HG02973 (cell line): Measurements from ENCODE around the gene ZNF837.
"Not testable (repeated sequence)": the region's sequence is repeated elsewhere in the genome, so short reads cannot be mapped to it uniquely, and the experiment has no call there.

Experiments used
- ATAC-seq: cut with Tn5 transposase; IDR thresholded peaks from one replicate; pipeline ENCODE4 v1.9.1; 2021; ENCODE audit warnings: moderate library complexity; ENCODE audit not compliant: unreplicated experiment

ZNF837 gene

GRCh38 chr19:58380662-58381459, at the start of gene ZNF837:
Gene ZNF837, minus strand, starts transcription at chr19:58381030. Its CDS starts 11,698 bp downstream, at chr19:58369332.
- peak; percentile 67 for ATAC-seq

GRCh38 chr19:58429745-58430144, 48.9 kb upstream of the ZNF837 start:
- ATAC-seq, result no peak

- no peak for ATAC-seq
Measured at GRCh38 chr19:58428617-58429016, 47.8 kb upstream of the ZNF837 start.

- ATAC-seq, result no peak
Measured at GRCh38 chr19:58417071-58417470, 36.2 kb upstream of the ZNF837 start.

GRCh38 chr19:58416604-58417003, 35.8 kb upstream of the ZNF837 start:
- ATAC-seq, result no peak

GRCh38 chr19:58409010-58409790, 28.4 kb upstream of the ZNF837 start:
- ATAC-seq, result no peak

- ATAC-seq, result peak; percentile 90
Measured at GRCh38 chr19:58408152-58409009, 27.6 kb upstream of the ZNF837 start, which contains the start of gene ZNF584. Gene ZNF584, plus strand, starts transcription at chr19:58408649. Its CDS starts 499 bp downstream, at chr19:58409148.

GRCh38 chr19:58407658-58408151, 26.9 kb upstream of the ZNF837 start:
- no peak for ATAC-seq

GRCh38 chr19:58406818-58407657, 26.2 kb upstream of the ZNF837 start:
- no peak for ATAC-seq

GRCh38 chr19:58403920-58404478, 23.2 kb upstream of the ZNF837 start:
- ATAC-seq, result not testable (repeated sequence)

- no peak for ATAC-seq
Measured at GRCh38 chr19:58401840-58402421, 21.1 kb upstream of the ZNF837 start.

- ATAC-seq, result peak; percentile 94
Measured at GRCh38 chr19:58400916-58401839, 20.3 kb upstream of the ZNF837 start.

- no peak for ATAC-seq
Measured at GRCh38 chr19:58400316-58400915, 19.6 kb upstream of the ZNF837 start.

- no peak for ATAC-seq
Measured at GRCh38 chr19:58399903-58400302, 19.1 kb upstream of the ZNF837 start.

GRCh38 chr19:58398545-58398944, 17.7 kb upstream of the ZNF837 start:
- ATAC-seq, result no peak

- no peak for ATAC-seq
Measured at GRCh38 chr19:58398087-58398486, 17.3 kb upstream of the ZNF837 start.

- no peak for ATAC-seq
Measured at GRCh38 chr19:58397533-58398037, 16.8 kb upstream of the ZNF837 start.
